Inflammatory macrophage treated with lipopolysaccharide for 1 hour (primary cell): Measurements from ENCODE around the gene NUDT8.

ENCODE experiments used
- DNase-seq, 2 donors: peaks; one replicate each; pipeline ENCODE4 v3.0.0-alpha.2; 2020 to 2022

NUDT8 gene

DNA sequence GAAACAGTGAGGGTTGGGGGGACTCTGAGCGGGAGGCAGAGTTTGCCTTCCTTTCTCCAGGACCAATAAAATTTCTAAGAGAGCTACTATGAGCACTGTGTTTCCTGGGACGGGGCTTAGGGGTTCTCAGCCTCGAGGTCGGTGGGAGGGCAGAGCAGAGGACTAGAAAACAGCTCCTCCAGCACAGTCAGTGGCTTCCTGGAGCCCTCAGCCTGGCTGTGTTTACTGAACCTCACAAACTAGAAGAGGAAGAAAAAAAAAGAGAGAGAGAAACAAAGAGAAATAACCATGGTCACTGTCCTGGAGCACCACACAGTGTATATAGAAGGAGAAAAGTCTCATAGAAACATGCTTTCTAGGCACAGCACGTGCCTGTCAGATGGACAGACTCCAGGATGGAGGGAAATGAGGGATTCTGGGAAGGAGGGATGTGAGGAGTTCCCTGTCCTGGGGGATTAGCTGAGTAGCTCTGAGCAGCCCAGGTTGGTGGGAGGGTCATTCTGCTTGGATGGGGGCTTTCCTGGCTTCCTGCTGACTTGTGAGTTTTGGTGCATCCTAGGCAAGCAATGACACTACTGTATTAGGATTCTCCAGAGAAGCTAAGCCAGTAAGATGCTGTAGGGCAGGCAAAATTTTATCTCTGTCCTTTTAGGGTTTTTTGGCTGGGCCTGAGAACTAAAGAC lies 43.0 kb downstream of the NUDT8 start:
- no peak for DNase-seq

GRCh38 chr11:67585911-67586310 lies 43.8 kb downstream of the NUDT8 start:
- no peak for DNase-seq

DNA sequence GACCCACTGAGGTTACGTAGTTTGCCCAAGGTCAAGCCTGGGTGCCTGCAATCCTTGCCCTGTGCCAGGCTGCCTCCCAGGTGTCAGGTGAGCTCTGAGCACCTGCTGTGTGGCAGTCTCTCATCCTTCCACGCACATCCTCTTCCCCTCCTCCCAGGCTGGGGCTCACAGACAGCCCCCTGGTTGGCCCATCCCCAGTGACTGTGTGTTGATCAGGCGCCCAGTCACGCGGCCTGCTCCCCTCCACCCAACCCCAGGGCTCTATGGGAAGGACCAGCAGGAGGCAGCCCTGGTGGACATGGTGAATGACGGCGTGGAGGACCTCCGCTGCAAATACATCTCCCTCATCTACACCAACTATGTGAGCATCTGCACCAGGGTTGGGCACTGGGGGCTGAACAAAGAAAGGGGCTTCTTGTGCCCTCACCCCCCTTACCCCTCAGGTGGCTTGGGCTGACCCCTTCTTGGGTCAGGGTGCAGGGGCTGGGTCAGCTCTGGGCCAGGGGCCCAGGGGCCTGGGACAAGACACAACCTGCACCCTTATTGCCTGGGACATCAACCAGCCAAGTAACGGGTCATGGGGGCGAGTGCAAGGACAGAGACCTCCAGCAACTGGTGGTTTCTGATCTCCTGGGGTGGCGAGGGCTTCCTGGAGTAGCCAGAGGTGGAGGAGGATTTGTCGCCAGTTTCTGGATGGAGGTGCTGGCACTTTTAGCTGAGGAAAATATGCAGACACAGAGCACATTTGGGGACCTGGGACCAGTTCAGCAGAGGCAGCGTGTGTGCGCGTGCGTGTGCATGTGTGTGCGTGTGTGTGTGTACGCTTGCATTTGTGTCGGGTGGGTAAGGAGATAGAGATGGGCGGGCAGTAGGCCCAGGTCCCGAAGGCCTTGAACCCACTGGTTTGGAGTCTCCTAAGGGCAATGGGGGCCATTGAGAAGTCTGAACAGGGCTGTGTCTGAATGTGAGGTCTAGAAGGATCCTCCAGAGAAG lies 44.6 kb downstream of the NUDT8 start:
- no peak for DNase-seq

DNA sequence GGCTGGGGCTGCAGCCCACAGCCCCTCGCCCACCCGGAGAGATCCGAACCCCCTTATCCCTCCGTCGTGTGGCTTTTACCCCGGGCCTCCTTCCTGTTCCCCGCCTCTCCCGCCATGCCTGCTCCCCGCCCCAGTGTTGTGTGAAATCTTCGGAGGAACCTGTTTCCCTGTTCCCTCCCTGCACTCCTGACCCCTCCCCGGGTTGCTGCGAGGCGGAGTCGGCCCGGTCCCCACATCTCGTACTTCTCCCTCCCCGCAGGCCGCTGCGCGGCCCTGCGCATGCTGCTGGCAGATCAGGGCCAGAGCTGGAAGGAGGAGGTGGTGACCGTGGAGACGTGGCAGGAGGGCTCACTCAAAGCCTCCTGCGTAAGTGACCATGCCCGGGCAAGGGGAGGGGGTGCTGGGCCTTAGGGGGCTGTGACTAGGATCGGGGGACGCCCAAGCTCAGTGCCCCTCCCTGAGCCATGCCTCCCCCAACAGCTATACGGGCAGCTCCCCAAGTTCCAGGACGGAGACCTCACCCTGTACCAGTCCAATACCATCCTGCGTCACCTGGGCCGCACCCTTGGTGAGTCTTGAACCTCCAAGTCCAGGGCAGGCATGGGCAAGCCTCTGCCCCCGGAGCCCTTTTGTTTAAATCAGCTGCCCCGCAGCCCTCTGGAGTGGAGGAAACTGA lies 45.4 kb downstream of the NUDT8 start:
- peak; percentile 62 to 63 for DNase-seq

DNA sequence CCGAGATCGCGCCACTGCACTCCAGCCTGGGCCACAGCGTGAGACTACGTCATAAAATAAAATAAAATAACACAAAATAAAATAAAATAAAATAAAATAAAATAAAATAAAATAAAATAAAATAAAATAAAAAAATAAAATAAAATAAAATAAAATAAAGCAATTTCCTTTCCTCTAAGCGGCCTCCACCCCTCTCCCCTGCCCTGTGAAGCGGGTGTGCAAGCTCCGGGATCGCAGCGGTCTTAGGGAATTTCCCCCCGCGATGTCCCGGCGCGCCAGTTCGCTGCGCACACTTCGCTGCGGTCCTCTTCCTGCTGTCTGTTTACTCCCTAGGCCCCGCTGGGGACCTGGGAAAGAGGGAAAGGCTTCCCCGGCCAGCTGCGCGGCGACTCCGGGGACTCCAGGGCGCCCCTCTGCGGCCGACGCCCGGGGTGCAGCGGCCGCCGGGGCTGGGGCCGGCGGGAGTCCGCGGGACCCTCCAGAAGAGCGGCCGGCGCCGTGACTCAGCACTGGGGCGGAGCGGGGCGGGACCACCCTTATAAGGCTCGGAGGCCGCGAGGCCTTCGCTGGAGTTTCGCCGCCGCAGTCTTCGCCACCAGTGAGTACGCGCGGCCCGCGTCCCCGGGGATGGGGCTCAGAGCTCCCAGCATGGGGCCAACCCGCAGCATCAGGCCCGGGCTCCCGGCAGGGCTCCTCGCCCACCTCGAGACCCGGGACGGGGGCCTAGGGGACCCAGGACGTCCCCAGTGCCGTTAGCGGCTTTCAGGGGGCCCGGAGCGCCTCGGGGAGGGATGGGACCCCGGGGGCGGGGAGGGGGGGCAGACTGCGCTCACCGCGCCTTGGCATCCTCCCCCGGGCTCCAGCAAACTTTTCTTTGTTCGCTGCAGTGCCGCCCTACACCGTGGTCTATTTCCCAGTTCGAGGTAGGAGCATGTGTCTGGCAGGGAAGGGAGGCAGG lies 46.2 kb downstream of the NUDT8 start, which contains the start of gene GSTP1:
TSS of gene GSTP1 (plus strand) at position 566 of the 958 bp plus-strand sequence. CDS start at position 598, 32 bp downstream.
- peak; percentile 57 to 74 for DNase-seq

- DNase-seq: no peak
Observed at GRCh38 chr11:67582011-67582410, 47.7 kb downstream of the NUDT8 start.

DNA sequence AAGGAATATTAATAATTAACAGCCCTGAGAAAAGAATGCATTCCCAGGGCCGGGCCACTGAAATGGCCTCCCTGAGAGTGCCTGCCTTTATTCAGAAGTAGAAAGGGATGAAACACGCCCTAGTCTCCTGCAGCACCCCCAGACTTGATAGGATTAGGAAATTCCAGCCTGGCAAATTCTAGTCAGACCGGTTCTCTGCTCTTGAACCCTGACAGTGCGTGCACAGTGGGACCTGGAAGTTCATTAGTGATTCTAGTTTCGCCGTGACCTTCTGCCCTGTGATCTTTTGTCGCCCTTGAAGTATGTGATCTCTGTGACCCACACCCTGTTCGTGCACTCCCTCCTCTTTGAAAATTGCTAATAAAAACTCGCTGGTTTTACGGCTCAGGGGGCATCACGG lies 48.3 kb downstream of the NUDT8 start:
- no peak for DNase-seq

DNA sequence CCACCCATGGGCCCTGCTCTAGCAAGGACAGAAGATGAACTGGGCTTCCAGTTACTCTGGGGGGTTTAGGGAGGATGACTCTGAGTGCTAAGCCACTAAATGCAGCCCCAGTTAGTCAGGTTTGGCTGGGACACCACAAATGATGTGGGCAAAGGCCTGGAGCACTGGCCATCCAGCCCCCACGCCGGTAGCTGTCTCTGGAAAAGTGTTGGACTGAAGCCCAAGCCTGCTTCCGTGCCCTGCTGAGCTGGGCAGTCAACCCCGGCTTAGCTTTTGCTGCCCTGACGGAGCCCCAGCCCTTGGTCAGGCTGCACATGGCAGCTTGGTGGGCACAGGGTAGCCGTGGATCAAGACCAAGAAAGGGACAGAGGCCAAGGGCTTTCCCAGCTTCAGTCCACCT lies 51.8 kb downstream of the NUDT8 start:
- DNase-seq: no peak
